K562 (cell line): ENCODE data around the gene LAMB3. TPM values are rescaled to one million over a fixed set of nuclear protein-coding genes. Genes with fewer than 3 reads are reported as not detected.

Source experiments
- CHD2 ChIP-seq: IDR thresholded peaks from 2 replicates; pipeline ENCODE4 v1.6.1; 2011; ENCODE audit warnings: low read depth, low read length
- CUX1 ChIP-seq: fragments of 200-800 bp; sonication (Bioruptor generic); IDR thresholded peaks from 2 replicates; pipeline ENCODE4 v1.6.1; 2016; ENCODE audit warnings: missing genetic modification characterization, missing compliant biosample characterization
- E2F3 ChIP-seq: fragments of 250-450 bp; sonication (Bioruptor Pico); IDR thresholded peaks from 2 replicates; pipeline ENCODE4 v1.4.0; 2020; ENCODE audit warnings: mild to moderate bottlenecking
- GABPA ChIP-seq: fragments of 200-800 bp; sonication (Bioruptor generic); conservative IDR thresholded peaks from 2 replicates; pipeline ENCODE4 v1.6.1; 2016; ENCODE audit warnings: low read depth, missing genetic modification characterization, missing compliant biosample characterization
- OTX1 ChIP-seq: fragments of 450-650 bp; formaldehyde crosslinking; IDR thresholded peaks from 2 replicates; pipeline ENCODE4 v1.4.0; 2022; ENCODE audit warnings: mild to moderate bottlenecking
- POLR2AphosphoS2 ChIP-seq: IDR thresholded peaks from 2 replicates; pipeline ENCODE4 v1.6.1; 2012; ENCODE audit warnings: low read length, improper control_type of control experiment
- SIN3B ChIP-seq: fragments of 450-650 bp; IDR thresholded peaks from 2 replicates; pipeline ENCODE4 v1.6.1; 2017; ENCODE audit warnings: low read depth, mild to moderate bottlenecking, moderate library complexity
- SREBF2 ChIP-seq: sonication (generic); formaldehyde crosslinking; IDR thresholded peaks from 2 replicates; pipeline ENCODE4 v1.4.0; 2020; ENCODE audit warnings: mild to moderate bottlenecking, missing genetic modification reagents
- polyA plus RNA-seq, 8 experiments: library from polyadenylated mRNA; depleted of rRNA in 4 of 8; stranded (reverse) in 5 of 8; unstranded in 3 of 8; fragments of >200 nt; fragmentation: Nextera tagmentation in 2 of 8; fragmentation: Illumina TruSeq in 1 of 8; extraction: Ambion mirVana in 2 of 8; extraction: Trizol in 1 of 8; gene quantifications; 2 replicates each; pipeline versions ENCODE4 v1.2.1 to v1.2.3, GENCODE V29; 2011 to 2014; ENCODE audit warnings: inconsistent platforms in 1 of 8, missing spikeins in 1 of 8
- total RNA-seq, 7 experiments: library from RNA; depleted of rRNA in 6 of 7; stranded (reverse); fragments of >200 nt in 6 of 7; fragmentation: Illumina TruSeq in 2 of 7; extraction: Trizol in 2 of 7; gene quantifications; 2 replicates each; pipeline versions ENCODE4 v1.2.1 to v1.2.3, GENCODE V29; 2011 to 2021; ENCODE audit warnings: low replicate concordance in 1 of 7
- TF ChIP-seq, protein P1 (sequence below): sonication (generic); formaldehyde crosslinking; IDR thresholded peaks from 2 replicates; pipeline ENCODE4 v1.5.0; 2020; ENCODE audit warnings: missing genetic modification reagents
- TF ChIP-seq, protein P2 (sequence below), 2 experiments: fragments of 450-650 bp; conservative IDR thresholded peaks; 2 replicates each; pipeline ENCODE4 v1.6.1; 2017; ENCODE audit warnings: mild to moderate bottlenecking in 2 of 2, moderate library complexity in 2 of 2
- TF ChIP-seq, protein P3 (sequence below): fragments of 450-650 bp; formaldehyde crosslinking; IDR thresholded peaks from 2 replicates; pipeline ENCODE4 v1.4.0; 2022; ENCODE audit warnings: mild to moderate bottlenecking, moderate library complexity

Gene LAMB3
- total and polyA plus RNA-seq, 9 of the 15 experiments (the other 6 are each of a cell fraction or from before 2014, with no cell fraction given): 0.08 to 1.3 (median 0.91) TPM

DNA sequence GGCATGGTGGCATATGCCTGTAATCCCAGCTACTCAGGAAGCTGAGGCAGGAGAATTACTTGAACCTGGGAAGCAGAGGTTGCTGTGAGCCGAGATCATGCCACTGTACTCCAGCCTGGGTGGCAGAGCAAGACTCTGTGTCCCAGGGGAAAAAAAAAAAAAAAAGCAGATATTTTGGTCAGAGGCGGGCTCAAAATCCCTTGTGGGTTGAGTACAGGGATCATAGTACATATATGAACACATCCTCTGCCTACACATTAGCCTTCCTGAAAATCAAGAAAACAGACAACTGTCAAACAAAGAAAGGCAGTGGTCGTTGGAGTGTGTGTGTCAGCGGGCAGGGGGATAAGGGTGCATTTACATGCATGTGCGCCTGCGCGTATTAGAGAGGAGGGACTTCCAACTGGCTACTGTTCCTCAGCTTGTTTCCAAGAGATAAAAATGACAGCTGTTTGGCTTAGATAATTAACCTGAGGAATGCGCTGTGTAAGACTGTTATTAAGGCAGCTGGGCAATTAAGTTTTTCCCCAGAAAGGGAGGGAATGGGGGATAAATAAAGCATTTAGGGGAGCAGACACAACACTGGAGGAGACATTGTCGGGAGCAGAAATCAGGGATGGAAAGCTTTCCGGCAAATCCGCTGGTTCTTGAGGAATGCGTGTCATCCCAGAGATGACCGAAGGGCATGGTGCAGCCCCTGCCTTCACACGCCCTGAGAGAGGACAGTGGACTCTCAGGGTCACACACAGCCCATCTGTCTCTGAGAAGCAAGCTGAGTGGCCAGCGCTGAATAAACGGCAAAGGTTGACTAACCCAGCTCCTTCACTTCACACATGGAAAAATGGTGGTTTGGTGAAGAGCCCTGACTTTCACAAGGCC lies 6.4 kb downstream of the LAMB3 start (continued):
- TF ChIP-seq, protein P1, sequence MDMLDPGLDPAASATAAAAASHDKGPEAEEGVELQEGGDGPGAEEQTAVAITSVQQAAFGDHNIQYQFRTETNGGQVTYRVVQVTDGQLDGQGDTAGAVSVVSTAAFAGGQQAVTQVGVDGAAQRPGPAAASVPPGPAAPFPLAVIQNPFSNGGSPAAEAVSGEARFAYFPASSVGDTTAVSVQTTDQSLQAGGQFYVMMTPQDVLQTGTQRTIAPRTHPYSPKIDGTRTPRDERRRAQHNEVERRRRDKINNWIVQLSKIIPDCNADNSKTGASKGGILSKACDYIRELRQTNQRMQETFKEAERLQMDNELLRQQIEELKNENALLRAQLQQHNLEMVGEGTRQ (CRISPR knock-in tag): no peak
- TF ChIP-seq, protein P2, sequence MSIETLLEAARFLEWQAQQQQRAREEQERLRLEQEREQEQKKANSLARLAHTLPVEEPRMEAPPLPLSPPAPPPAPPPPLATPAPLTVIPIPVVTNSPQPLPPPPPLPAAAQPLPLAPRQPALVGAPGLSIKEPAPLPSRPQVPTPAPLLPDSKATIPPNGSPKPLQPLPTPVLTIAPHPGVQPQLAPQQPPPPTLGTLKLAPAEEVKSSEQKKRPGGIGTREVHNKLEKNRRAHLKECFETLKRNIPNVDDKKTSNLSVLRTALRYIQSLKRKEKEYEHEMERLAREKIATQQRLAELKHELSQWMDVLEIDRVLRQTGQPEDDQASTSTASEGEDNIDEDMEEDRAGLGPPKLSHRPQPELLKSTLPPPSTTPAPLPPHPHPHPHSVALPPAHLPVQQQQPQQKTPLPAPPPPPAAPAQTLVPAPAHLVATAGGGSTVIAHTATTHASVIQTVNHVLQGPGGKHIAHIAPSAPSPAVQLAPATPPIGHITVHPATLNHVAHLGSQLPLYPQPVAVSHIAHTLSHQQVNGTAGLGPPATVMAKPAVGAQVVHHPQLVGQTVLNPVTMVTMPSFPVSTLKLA (conservative IDR thresholded peaks at IDR 0.05): peak in 1 of 2 experiments; percentile 49; a peak in 2 of 4 replicates
- TF ChIP-seq E2F3 (CRISPR knock-in tag): 0 out of 2 replicates have a peak, but pooled peaks have one; percentile 24
- no peak for TF ChIP-seq POLR2AphosphoS2
- TF ChIP-seq CHD2: no peak
- TF ChIP-seq SREBF2: no peak
- TF ChIP-seq, protein P3, sequence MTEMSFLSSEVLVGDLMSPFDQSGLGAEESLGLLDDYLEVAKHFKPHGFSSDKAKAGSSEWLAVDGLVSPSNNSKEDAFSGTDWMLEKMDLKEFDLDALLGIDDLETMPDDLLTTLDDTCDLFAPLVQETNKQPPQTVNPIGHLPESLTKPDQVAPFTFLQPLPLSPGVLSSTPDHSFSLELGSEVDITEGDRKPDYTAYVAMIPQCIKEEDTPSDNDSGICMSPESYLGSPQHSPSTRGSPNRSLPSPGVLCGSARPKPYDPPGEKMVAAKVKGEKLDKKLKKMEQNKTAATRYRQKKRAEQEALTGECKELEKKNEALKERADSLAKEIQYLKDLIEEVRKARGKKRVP (CRISPR knock-in tag): 0 out of 2 replicates have a peak, but pooled peaks have one; percentile 29
- peak; percentile 20; the same call in 1 of the 2 replicates for TF ChIP-seq GABPA (tag)
- TF ChIP-seq OTX1 (CRISPR knock-in tag): 0 out of 2 replicates have a peak, but pooled peaks have one; percentile 12
- no peak for TF ChIP-seq SIN3B
- 0 out of 2 replicates have a peak, but pooled peaks have one; percentile 65 for TF ChIP-seq CUX1
